ENCODE results near the gene EIF3F.

GRCh38 chr11:8047382-8047781 lies 60.2 kb downstream of the EIF3F start:
- TF ChIP-seq CTCF (IDR thresholded peaks at IDR 0.05; ENCODE audit: poor library complexity), result no peak
- TF ChIP-seq EZH2 (IDR thresholded peaks at IDR 0.05; ENCODE audit: borderline replicate concordance), result no peak
- no peak for TF ChIP-seq EZH2phosphoT487 (IDR thresholded peaks at IDR 0.05; ENCODE audit: low read depth, severe bottlenecking, unreplicated experiment)

Measured in hepatocyte (in vitro differentiated cells).